ENCODE measurements around the gene PADI1. TPM values are rescaled to one million over a fixed set of nuclear protein-coding genes. Genes with fewer than 3 reads are reported as not detected.

The PADI1 gene
- total RNA-seq, 1 donor from 2014 or later: not detected

GRCh38 chr1:17273096-17273495 lies 68.2 kb downstream of the PADI1 start:
- Mint-ChIP-seq H3K4me3 (no peak overlapping the region), H3K36me3 (no peaks in the 10 kb centered on the region), H3K9me3 (no peaks in the 10 kb centered on the region), H3K4me1 (no peaks in the 10 kb centered on the region), H3K27me3 (ENCODE audit: low read depth) (peaks cover 6% of the 10 kb centered on the region), H3K27ac (no peak overlapping the region)
- no peak for DNase-seq (ENCODE audit: low spot score in 2 of 2, unreplicated experiment in 2 of 2)
- no peak for TF ChIP-seq CTCF (IDR thresholded peaks at IDR 0.05; ENCODE audit: unreplicated experiment)

- Mint-ChIP-seq H3K27ac (no peak overlapping the region), H3K36me3 (no peaks in the 10 kb centered on the region), H3K9me3 (no peaks in the 10 kb centered on the region), H3K4me3 (no peak overlapping the region), H3K27me3 (ENCODE audit: low read depth) (peaks cover 6% of the 10 kb centered on the region), H3K4me1 (no peaks in the 10 kb centered on the region)
- TF ChIP-seq CTCF (IDR thresholded peaks at IDR 0.05; ENCODE audit: unreplicated experiment): peak; percentile 48
- peak in 1 of 2 experiments; percentile 63 for DNase-seq (ENCODE audit: low spot score in 2 of 2, unreplicated experiment in 2 of 2)
Observed at GRCh38 chr1:17274186-17275170, 69.5 kb downstream of the PADI1 start.

GRCh38 chr1:17276568-17276967 lies 71.6 kb downstream of the PADI1 start:
- Mint-ChIP-seq H3K4me3 (no peak overlapping the region), H3K27me3 (ENCODE audit: low read depth) (peaks cover 6% of the 10 kb centered on the region), H3K9me3 (no peaks in the 10 kb centered on the region), H3K36me3 (no peaks in the 10 kb centered on the region), H3K27ac (no peak overlapping the region), H3K4me1 (peaks cover 3% of the 10 kb centered on the region)
- no peak for TF ChIP-seq CTCF (IDR thresholded peaks at IDR 0.05; ENCODE audit: unreplicated experiment)
- no peak for DNase-seq (ENCODE audit: low spot score in 2 of 2, unreplicated experiment in 2 of 2)

- no peak for DNase-seq (ENCODE audit: low spot score in 2 of 2, unreplicated experiment in 2 of 2)
- H3K4me3 Mint-ChIP-seq: no peak overlapping the region
- H3K4me1 Mint-ChIP-seq: peaks cover 3% of the 10 kb centered on the region
- no peaks in the 10 kb centered on the region for H3K36me3 Mint-ChIP-seq
- TF ChIP-seq CTCF (IDR thresholded peaks at IDR 0.05; ENCODE audit: unreplicated experiment): no peak
- H3K9me3 Mint-ChIP-seq: no peaks in the 10 kb centered on the region
- H3K27ac Mint-ChIP-seq: no peak overlapping the region
- peaks cover 13% of the 10 kb centered on the region for H3K27me3 Mint-ChIP-seq (ENCODE audit: low read depth)
Observed at GRCh38 chr1:17277511-17278159, 72.7 kb downstream of the PADI1 start.

GRCh38 chr1:17278996-17279830 lies 74.3 kb downstream of the PADI1 start:
- Mint-ChIP-seq H3K9me3 (no peaks in the 10 kb centered on the region), H3K36me3 (no peaks in the 10 kb centered on the region), H3K27ac (no peak overlapping the region), H3K4me1 (peaks cover 3% of the 10 kb centered on the region), H3K27me3 (ENCODE audit: low read depth) (peaks cover 20% of the 10 kb centered on the region), H3K4me3 (no peak overlapping the region)
- no peak for TF ChIP-seq CTCF (IDR thresholded peaks at IDR 0.05; ENCODE audit: unreplicated experiment)
- no peak for DNase-seq (ENCODE audit: low spot score in 2 of 2, unreplicated experiment in 2 of 2)
